Measurements from ENCODE around the gene BCL2L13.
A peak's percentile ranks its signal among the peaks of the same experiment; 100 is the strongest.

BCL2L13 gene, protein sequence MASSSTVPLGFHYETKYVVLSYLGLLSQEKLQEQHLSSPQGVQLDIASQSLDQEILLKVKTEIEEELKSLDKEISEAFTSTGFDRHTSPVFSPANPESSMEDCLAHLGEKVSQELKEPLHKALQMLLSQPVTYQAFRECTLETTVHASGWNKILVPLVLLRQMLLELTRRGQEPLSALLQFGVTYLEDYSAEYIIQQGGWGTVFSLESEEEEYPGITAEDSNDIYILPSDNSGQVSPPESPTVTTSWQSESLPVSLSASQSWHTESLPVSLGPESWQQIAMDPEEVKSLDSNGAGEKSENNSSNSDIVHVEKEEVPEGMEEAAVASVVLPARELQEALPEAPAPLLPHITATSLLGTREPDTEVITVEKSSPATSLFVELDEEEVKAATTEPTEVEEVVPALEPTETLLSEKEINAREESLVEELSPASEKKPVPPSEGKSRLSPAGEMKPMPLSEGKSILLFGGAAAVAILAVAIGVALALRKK

DNA sequence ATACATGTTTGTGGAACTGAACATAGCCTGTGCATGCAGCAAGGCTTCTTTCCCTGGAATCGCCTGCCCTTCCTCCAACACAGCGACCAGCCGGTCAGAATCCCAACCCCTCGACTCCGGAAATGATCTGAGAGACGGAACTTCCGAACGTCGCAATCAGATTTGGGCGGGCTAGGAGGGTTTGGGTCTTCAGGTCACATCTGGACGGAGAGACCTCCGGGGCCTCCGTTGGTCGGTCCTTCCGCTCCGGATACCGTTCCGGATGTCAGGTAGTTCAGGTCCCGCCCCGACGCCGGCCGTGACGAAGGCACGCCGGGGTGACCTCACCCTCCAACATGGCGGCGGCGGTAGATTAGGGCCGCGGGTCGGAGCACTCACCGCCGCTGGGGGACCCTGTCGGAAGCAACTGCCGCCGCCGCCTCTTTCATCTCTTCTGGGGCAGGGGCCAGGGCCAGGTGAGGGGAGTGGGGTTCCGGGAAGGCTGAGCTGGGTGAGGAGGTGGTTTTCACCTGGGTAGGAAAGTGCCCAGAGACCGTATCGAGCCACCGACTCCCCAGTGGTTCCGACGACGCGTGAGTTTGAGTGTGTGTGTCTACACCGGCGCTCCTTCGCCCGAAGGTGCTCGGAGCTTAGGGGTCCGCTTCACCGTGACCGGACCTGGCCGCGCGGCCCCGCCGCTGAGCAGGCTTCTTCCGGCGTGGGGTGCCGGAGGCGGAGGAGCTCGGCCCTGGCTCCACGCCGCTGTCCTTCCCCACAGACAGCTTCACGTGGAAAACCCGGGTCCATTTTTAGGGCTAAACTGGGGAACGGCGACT, at the start of gene BCL2L13:
Gene BCL2L13, plus strand, starts transcription at position 326 of the 815 bp plus-strand sequence. CDS start 16,955 bp downstream, outside the sequence.
- no peaks in the 10 kb centered on the region for H3K9me3 Mint-ChIP-seq
- peak within 1 kb of the TSS; percentile 85 for H3K4me3 Mint-ChIP-seq
- peak; percentile 98 for ATAC-seq
- H3K36me3 Mint-ChIP-seq = peaks cover 34% of the 10 kb centered on the region
- DNase-seq (ENCODE audit: low spot score in 2 of 2) = peak; percentile 80 to 93
- H3K27ac Mint-ChIP-seq = peak within 1 kb of the TSS; percentile 99
- peaks cover 16% of the 10 kb centered on the region for H3K4me1 Mint-ChIP-seq

DNA sequence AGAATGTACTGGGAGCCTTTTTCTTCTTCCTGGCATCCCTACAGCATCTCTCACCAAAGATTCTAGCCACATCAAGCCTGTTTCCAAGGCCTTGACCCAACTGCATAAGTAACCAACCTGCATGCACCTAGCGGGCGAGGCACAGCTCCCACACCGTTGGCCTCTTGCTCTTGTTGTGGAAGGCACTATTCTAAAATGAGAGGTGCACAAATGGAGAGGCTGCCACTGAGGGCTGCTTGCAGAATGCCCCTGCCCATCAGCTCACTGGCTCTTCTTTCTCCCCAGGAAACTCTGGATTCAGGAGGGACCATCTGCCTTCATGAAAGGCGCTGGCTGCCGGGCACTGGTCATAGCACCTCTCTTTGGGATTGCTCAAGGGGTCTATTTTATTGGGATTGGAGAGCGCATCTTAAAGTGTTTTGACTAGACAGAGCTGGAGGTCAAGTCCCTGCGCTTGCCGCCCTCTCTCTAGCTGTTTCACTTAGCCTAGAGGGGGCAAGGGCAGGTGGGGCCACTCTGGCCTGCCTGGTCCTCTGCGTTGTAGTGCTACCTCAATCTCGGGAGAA, 48.7 kb upstream of the BCL2L13 start:
- H3K27ac Mint-ChIP-seq = no peak overlapping the region
- no peaks in the 10 kb centered on the region for H3K4me1 Mint-ChIP-seq
- ATAC-seq (no peak), DNase-seq (ENCODE audit: low spot score in 2 of 2) (no peak)
- H3K9me3 Mint-ChIP-seq = no peaks in the 10 kb centered on the region
- H3K4me3 Mint-ChIP-seq = no peak overlapping the region
- peaks cover 40% of the 10 kb centered on the region for H3K36me3 Mint-ChIP-seq

DNA sequence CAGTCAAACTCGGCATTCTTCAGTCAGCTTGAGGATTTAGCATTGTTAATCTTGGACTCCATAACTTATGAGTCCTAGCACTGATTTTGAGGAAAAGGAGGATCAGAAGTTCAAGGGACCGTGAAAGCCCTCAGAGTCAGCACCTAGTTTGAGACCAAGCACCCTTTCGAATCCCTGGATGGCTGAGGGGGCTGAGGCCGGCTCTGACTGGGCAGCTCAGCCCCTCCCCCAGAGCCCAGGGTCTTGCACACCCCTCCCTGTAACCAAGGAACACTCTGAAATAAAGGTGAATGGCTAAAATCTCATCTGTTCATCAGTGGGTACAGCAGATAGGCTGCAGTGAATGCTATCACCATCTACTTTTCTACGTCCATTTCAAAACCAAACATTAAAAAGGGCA, 48.0 kb upstream of the BCL2L13 start:
- Mint-ChIP-seq H3K27ac (no peak overlapping the region), H3K4me3 (no peak overlapping the region), H3K9me3 (no peaks in the 10 kb centered on the region), H3K4me1 (no peaks in the 10 kb centered on the region), H3K36me3 (peaks cover 47% of the 10 kb centered on the region)
- ATAC-seq = no peak
- no peak for DNase-seq (ENCODE audit: low spot score in 2 of 2)

DNA sequence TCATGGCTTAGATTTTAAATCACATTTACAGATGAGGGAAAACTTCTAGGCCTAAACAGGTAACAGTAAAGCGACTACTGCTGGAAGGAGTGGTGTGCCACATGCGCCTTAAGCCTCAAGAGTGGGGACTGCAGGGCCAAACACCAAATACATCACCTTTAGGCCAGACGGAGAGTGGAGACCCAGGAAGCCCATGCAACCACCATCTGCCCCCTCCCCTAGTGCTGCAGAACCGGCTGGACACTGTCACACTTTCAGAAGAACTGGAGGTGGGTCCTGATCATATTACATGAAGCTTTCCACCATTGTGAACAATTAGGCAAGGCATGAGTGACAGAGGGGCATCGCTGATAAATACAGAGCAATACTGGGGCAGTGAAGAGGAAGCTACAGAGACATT, 46.4 kb upstream of the BCL2L13 start:
- no peak overlapping the region for H3K4me3 Mint-ChIP-seq
- no peaks in the 10 kb centered on the region for H3K4me1 Mint-ChIP-seq
- peaks cover 63% of the 10 kb centered on the region for H3K36me3 Mint-ChIP-seq
- H3K27ac Mint-ChIP-seq = no peak overlapping the region
- ATAC-seq = no peak
- no peaks in the 10 kb centered on the region for H3K9me3 Mint-ChIP-seq
- DNase-seq (ENCODE audit: low spot score in 2 of 2) = no peak

DNA sequence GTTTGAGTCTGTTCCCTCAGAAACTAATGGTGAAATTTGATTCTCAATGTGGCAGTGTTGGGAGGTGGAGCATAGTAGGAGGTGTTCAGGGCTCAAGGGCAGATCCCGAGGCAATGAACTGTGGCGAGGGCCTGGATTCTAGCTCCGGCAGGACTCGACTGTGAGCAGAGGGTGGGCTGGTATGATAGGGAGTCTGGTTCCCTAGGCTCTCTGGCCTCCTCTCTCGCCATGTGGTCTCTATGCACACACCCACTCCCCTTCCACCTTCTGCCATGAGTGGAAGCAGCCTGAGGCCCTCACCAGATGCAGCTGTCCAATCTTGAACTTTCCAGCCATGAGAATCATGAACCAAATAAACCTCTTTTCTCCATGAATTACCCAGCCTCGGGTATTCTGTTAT, 42.3 kb upstream of the BCL2L13 start:
- Mint-ChIP-seq H3K4me3 (no peak overlapping the region), H3K36me3 (peaks cover 100% of the 10 kb centered on the region), H3K27ac (peak overlapping the region; percentile 26), H3K4me1 (no peaks in the 10 kb centered on the region), H3K9me3 (no peaks in the 10 kb centered on the region)
- DNase-seq (ENCODE audit: low spot score in 2 of 2) (no peak), ATAC-seq (no peak)

DNA sequence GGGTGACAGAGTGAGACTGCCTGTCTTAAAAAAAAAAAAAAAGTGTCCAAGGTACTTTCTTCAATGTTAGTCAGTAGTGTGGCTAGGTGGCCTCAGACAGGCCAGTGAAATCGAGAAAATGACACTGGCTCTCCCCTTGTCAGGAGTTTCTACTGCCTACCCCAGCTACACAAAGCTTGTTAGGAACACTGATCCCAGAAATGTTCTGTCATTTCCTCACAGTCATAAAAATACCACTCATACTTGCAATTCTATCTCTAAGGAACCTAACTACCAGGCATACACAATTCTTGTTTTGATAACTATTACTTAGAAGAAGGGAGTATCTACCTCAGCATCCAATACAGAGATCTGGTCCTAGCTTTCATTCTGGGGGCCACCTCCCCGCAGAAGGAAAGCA, 41.3 kb upstream of the BCL2L13 start:
- no peaks in the 10 kb centered on the region for H3K9me3 Mint-ChIP-seq
- H3K4me3 Mint-ChIP-seq = no peak overlapping the region
- H3K36me3 Mint-ChIP-seq = peaks cover 92% of the 10 kb centered on the region
- ATAC-seq = peak; percentile 57
- DNase-seq (ENCODE audit: low spot score in 2 of 2) = no peak
- H3K27ac Mint-ChIP-seq = no peak overlapping the region
- no peaks in the 10 kb centered on the region for H3K4me1 Mint-ChIP-seq

DNA sequence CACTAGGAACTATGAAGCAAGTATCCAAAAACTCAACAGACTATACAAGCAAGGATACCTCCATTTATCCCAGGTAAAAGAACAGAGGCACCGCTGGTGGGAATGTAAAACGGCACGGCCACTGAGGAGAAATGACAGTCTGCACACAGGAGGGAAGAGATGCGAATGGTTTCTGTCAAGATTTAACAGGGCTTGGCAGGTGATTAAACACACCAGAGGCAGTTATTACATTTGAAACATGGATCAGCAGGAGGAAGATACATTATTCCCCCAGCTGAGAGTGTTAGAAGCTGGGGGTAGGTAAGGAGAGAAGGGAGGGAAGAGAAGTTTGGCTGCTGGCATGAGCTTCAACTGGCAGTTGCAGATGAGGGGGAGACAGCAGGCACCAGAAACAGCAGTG, 40.2 kb upstream of the BCL2L13 start:
- H3K9me3 Mint-ChIP-seq = no peaks in the 10 kb centered on the region
- ATAC-seq (no peak), DNase-seq (ENCODE audit: low spot score in 2 of 2) (no peak)
- peaks cover 81% of the 10 kb centered on the region for H3K36me3 Mint-ChIP-seq
- H3K27ac Mint-ChIP-seq = peak overlapping the region; percentile 27
- no peaks in the 10 kb centered on the region for H3K4me1 Mint-ChIP-seq
- no peak overlapping the region for H3K4me3 Mint-ChIP-seq

DNA sequence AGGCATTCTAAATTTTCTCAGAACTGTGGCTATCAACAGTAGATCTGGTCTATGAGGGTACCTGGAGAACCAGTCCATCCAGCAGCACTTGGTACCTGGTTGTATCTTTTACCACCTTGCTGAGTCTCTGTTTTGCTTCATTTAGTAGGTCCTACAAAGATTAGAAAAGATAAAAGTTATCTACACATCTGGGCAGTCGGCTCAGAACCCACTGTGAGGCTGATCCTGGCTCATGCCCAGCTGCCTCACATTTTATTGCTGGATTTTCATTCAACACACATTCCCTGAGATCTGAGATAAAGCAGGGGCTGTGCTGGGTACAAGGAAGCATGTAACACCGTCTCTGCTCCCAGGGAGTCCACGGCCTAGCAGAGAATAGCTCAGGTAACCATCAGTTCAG, 37.5 kb upstream of the BCL2L13 start:
- ATAC-seq (no peak), DNase-seq (ENCODE audit: low spot score in 2 of 2) (no peak)
- no peaks in the 10 kb centered on the region for H3K4me1 Mint-ChIP-seq
- no peak overlapping the region for H3K4me3 Mint-ChIP-seq
- peak overlapping the region; percentile 60 for H3K27ac Mint-ChIP-seq
- no peaks in the 10 kb centered on the region for H3K9me3 Mint-ChIP-seq
- peaks cover 54% of the 10 kb centered on the region for H3K36me3 Mint-ChIP-seq

DNA sequence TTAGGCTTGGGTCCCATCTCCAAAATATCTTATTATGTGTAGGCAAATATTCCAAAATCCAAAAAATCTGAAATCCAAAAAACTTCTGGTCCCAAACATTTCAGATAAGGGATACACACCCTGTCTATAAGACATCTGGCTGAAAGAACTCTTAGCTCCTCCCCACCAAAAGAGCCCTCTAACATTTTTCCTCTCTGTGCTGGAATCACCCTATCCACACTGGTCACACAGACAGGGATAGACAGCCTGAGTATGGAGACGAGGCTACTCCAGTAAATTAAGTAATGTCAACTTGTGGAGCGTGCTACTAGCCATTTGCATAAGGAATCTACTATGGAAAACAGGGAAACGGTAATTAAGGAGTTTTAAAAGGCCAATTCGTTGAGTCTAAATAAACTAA, 34.9 kb upstream of the BCL2L13 start:
- Mint-ChIP-seq H3K4me3 (no peak overlapping the region), H3K4me1 (no peaks in the 10 kb centered on the region), H3K27ac (peak overlapping the region; percentile 26), H3K9me3 (no peaks in the 10 kb centered on the region), H3K36me3 (peaks cover 27% of the 10 kb centered on the region)
- no peak for DNase-seq (ENCODE audit: low spot score in 2 of 2)
- ATAC-seq = no peak

DNA sequence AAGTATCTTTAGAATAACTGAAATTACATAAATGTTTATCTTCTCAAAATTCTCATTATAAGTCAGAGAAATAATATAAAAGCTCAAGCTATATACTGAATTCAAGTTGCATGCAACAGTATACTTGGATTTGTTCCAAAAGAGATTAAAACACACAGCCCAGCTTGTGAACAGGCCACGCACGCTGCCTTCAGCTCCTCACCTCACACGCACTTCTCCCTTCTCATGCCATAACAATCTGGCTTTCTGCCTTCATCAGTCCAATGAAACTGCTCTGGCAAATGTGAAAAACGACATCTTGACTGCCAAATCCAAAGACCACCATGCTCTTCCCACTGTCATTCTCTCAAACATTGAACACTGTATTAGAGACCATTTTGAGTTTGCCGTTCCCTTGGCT, 32.1 kb upstream of the BCL2L13 start:
- no peak for ATAC-seq
- no peaks in the 10 kb centered on the region for H3K9me3 Mint-ChIP-seq
- no peak for DNase-seq (ENCODE audit: low spot score in 2 of 2)
- no peak overlapping the region for H3K4me3 Mint-ChIP-seq
- peak overlapping the region; percentile 29 for H3K27ac Mint-ChIP-seq
- H3K36me3 Mint-ChIP-seq = peaks cover 12% of the 10 kb centered on the region
- no peaks in the 10 kb centered on the region for H3K4me1 Mint-ChIP-seq

DNA sequence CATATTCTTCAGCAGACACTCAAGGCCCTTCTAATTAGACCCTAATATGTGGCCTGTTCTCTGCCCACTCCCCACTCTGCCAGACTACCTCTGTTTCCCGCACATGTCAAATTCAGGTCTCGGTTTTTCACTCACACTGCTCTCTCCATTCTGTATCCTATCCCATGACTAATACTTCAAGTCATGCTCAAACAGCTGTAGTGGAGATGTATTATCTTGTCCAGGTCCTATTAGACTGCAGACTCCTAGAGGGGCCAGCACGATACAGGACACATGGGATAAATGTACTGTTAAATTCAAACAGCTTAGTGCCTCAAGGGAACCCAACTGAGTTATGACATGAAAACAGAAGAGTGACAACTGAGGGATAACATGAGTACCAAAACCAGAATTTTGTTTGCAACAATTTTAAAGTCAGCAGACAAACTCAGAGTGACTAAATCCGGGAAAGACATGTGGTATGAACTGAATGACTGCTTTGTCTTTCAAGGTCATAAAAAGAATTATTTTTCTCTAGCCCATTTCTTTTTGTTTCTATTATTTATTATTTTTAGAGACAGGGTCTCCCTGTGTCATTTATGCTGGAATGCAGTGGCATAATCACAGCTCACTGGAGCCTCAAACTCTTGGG, 30.6 kb upstream of the BCL2L13 start:
- Mint-ChIP-seq H3K36me3 (peaks cover 27% of the 10 kb centered on the region), H3K4me1 (no peaks in the 10 kb centered on the region), H3K4me3 (no peak overlapping the region), H3K9me3 (no peaks in the 10 kb centered on the region), H3K27ac (no peak overlapping the region)
- DNase-seq (ENCODE audit: low spot score in 2 of 2) = no peak
- peak; percentile 64 for ATAC-seq

DNA sequence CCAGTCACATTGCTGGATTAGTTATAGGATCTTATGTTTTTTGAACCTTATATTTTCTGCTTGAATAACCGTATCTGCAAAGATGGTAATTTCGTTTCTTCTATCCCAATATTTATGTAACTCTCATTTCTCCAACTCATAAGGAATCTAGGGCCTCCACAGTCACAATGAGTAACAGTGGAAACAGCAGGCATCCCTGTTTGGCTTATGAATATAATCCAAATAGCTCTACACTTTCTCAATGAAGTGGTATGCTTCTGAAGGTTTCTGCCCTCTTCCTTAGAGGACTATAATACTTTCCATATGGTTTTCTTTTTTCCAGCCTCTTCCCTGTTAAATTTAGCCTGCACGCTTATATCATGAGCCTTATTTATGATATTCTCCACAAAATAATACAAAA, 26.5 kb upstream of the BCL2L13 start:
- H3K4me1 Mint-ChIP-seq = no peaks in the 10 kb centered on the region
- ATAC-seq (no peak), DNase-seq (ENCODE audit: low spot score in 2 of 2) (no peak)
- H3K4me3 Mint-ChIP-seq = no peak overlapping the region
- H3K27ac Mint-ChIP-seq = no peak overlapping the region
- H3K36me3 Mint-ChIP-seq = peaks cover 68% of the 10 kb centered on the region
- no peaks in the 10 kb centered on the region for H3K9me3 Mint-ChIP-seq

DNA sequence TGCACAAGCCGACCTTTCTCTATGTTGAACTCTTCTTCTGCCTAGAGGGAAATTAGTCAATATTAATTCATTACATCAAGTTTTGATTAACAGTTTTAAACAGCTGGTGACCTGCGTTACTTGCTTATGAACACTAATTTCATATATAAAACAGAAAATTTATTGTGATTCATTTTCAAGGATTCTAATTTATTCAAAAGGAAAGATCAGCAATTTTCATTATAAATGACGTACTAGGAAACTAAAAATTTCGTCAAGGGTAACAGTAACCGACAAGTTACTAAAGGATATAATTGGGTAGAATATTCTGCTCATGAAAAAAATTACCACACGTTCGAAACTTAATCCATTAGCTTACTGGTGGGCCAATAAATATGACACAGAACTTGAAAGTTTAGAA, 25.3 kb upstream of the BCL2L13 start:
- Mint-ChIP-seq H3K4me3 (no peak overlapping the region), H3K9me3 (no peaks in the 10 kb centered on the region), H3K4me1 (no peaks in the 10 kb centered on the region), H3K27ac (no peak overlapping the region), H3K36me3 (peaks cover 80% of the 10 kb centered on the region)
- DNase-seq (ENCODE audit: low spot score in 2 of 2) (no peak), ATAC-seq (no peak)

DNA sequence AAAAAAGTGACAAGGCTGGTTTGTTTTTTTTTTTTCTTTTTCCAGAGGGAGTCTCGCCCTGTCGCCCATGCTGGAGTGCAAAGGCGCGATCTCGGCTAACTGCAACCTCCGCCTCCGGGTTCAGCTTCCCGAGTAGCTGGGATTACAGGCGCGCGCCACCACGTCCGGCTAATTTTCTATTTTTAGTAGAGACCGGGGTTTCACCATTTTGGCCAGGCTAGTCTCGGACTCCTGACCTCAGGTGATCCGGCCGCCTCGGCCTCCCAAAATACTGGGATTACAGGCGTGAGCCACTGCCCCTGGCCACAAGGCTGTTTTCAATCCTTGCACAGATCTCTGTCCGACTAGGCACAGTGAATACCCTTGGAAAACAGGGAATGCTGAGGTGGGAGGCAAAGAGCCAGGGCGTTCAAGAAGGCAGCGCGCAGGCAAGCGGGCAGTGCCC, 10.6 kb upstream of the BCL2L13 start:
- Mint-ChIP-seq H3K9me3 (no peaks in the 10 kb centered on the region), H3K4me1 (no peaks in the 10 kb centered on the region), H3K4me3 (peak overlapping the region; percentile 91), H3K27ac (peak overlapping the region; percentile 95), H3K36me3 (peaks cover 36% of the 10 kb centered on the region)
- DNase-seq (ENCODE audit: low spot score in 2 of 2) (no peak), ATAC-seq (no peak)

Measured in stimulated activated effector memory CD8-positive, alpha-beta T cell treated with anti-CD3 and anti-CD28 coated beads, Interleukin-12 subunit alpha, Interleukin-12 subunit beta, amount 100 ng/mL, for 72 hours (primary cell).